Measurements from ENCODE around the gene RPS3A.
A peak's percentile ranks its signal among the peaks of the same experiment; 100 is the strongest.
"Not testable (repeated sequence)": the region's sequence is repeated elsewhere in the genome, so short reads cannot be mapped to it uniquely, and the experiment has no call there.

Gene RPS3A

DNA sequence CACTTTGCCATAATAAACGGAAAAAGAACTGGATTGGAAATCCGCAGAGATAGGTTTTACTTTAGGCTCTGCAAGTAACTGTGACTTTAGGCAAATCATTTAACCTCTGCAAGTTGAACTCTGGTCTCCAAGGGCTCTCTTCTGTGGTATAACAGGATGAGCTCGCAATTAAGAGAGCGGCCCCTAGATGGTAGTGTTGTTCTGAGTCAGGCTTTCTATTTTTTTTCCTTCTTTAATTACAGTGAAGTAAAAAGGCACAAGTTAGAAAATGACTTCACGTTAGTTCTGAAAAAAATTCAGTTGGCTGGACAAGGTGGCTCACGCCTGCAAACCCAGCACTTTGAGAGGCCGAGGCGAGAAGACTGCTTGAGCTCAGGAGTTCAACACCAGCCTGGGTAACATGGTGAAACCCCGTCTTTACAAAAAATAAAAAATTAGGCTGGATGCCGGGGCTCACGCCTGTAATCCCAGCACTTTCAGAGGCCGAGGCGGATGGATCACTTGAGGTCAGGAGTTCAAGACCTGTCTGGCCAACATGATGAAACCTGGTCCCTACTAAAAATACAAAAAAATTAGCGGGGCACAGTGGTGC is 18.0 kb downstream of the RPS3A start:
- DNase-seq: peak; percentile 0

DNA sequence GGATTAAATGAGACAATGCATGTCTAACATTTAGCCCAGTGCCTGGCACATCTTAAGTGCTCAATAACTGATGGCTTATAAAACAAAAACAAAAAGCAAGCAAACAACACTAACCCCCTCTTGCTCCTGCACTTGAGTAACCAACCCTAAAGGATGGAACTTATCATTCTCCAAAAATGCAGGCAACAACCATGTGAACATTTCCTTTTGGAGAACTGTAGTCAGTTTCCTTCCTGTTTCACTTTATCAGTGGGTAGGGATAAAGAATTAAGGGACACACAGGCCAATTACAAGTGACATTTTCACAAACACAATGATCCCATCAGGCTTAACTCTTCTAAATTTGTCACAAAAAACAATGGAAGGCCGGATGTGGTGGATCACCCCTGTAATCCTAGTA is 30.4 kb downstream of the RPS3A start:
- no peak for DNase-seq

DNA sequence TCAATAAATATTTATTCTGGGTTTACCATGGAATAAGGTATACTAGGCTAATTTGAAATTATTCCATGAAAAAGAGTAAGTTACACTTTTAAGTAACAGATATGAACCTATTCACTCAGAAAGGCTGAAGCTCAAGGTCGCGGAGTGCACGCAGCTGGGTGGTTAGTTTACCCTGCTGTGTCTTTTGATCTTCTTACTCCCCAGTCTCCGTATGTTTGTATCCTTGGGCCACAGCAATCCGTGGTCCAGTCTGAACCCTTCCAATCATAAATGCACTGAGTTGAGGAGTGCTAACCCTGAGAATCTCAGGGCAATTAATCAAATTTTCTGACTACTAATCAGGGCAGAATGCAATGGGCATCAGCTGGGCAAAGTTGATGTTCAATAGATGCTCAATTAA is 33.9 kb downstream of the RPS3A start:
- no peak for DNase-seq

DNA sequence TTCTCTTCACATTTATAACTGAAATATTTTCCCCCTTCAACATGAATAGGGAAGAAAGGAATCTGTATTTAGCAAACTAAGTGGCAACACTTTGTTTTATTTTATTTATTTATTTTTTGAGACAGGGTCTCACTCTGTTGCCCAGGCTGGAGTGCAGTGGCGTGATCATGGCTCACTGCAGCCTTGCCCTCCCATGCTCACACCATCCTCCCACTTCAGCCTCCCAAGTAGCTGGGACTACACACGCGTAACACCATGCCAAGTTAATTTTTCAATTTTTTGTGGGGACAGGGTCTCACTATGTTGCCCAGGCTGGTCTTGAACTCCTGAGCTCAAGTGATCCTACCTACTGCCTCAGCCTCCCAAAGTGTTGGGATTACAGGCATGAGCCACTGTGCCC is 36.6 kb downstream of the RPS3A start:
- not testable (repeated sequence) for DNase-seq

DNA sequence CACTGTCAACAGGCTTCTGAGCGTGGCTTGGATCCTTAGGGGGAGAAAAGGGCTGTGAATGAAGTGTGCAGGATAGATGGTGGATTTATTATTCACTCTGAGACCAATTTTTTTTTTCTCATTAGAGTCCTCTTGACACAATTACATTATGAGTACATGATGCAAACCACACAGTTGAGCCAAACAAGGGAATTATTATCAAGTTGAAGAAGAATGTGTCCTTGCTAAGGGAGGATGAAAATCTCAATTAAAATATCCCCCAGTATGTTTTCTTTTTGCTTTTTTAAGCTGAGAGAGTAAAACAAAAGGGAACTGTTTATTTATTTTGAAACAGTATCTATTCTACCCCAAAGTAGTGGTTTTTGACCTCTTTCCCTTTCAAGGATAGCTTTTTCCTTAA is 40.4 kb downstream of the RPS3A start:
- DNase-seq: no peak

DNA sequence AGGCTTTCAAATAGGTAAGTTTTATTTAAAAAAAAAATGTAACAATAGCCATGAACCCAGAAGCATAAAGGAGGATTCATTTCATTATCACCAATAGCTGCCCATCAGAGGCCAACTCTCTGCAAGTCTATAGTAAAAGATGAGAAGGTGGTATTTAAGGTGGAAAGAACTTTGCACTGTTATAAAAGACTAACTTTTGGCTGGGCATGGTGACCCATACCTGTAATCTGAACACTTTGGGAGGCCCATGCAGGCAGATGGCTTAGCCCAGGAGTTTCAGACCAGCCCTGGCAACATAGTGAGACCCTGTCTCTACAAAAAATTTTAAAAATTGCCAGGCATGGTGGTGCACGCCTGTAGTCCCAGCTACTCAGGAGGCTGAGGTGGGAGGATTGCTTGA is 43.3 kb downstream of the RPS3A start:
- DNase-seq: no peak

DNA sequence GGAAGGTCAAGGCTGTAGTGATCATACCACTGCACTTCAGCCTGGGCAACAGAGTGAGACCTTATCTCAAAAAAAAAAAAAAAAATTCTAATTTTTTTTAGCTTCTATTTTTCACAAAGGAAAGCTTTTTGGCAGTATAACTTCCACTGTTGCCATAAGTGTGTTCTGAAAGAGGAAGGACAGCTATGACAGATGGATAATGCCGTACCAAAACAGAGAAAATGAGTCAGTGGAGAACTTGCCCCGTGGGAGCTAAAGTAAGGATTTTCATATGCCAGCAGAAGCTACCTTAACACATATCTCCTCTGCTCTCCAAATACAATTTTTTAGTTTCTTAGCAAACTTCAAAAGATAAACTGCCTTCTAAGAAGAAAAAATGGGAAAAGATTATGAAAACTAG is 43.7 kb downstream of the RPS3A start:
- no peak for DNase-seq

DNA sequence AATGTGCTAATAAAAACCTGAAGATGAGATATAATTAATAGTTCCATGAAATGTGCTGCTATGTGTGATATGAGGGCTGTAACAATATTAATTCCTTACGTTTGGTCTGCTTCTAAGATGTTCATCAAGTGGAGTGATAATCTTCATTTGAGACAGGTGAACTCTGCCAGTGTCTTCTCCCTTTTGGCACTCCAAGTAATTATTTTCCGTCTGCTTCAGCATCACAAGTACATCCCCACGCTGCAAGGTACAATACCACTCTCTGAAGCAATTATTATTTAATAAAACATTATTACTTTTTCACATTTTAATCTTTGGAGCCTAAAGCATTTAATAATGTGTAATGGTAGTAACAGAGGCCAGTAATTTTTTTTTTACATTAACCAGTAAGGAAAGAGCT is 44.4 kb downstream of the RPS3A start:
- DNase-seq: no peak

DNA sequence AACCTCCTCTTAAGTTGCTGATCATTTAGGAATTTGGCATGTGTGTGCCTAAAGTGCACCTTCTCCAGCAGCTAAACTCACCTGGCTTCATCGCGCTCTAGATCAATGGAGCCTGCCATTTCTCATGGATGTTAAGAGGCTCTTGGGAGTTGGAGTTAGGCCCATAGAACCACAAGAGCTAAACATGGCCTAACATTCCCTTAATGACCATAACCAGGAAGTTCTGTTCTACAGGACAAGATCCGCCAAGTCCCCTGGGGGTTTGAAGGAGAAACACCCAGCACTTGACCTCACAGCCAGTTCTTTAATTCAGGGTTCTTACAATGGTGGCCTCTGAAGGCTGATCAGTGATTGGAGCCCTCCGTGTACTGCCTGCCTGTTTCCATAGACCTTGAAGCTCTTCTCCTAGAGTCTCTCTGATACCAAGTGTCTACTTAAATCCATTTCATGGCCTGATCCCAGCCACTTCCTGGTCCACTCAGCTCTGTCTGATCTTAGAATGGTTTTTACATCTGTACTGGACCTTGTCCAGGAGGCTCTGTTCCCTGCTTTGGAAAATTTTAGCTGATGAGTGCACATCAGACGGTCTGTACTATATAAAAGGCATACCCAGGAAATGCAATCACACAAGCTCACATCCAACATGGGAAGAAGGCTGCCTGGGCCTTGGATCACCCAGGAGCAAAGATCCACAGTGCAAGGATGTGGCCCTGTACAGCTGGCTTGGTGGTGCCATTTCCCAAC is 45.1 kb downstream of the RPS3A start:
- no peak for DNase-seq

DNA sequence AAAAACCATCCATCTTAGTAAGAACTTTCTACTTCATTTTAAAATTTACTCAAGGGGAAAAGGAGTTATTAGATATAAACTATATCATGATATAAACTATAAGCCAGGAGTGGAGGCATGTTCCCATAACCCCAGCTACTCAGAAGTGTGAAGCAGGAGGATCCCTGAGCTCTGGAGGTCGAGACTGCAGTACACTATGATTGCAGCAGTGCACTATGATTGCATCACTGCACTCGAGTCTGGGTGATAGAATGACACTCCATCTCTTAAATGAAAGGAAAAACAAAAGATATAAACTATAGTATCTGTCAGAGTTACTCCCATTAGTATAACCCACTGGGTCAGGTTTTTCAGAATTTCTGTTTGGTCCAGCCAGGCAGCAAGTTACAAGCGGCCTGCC is 47.6 kb downstream of the RPS3A start:
- DNase-seq: no peak

DNA sequence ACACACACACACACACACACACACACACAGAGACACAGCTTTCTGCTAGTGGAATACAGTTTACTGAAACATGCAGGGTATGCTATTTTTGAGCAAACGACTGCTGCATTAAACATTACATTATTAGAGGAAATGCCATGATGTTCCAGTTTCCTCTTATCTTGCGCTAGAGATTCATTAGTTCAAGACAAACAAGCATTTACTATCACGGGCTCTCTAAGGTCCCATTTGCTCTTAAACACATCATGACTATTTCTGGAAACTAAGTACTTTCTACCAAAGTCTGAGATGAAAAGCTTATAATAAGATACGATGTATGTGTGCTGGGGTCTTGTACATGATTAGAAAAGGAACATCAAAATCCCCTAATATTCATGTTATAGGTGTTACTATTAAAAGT is 48.8 kb downstream of the RPS3A start:
- no peak for DNase-seq

DNA sequence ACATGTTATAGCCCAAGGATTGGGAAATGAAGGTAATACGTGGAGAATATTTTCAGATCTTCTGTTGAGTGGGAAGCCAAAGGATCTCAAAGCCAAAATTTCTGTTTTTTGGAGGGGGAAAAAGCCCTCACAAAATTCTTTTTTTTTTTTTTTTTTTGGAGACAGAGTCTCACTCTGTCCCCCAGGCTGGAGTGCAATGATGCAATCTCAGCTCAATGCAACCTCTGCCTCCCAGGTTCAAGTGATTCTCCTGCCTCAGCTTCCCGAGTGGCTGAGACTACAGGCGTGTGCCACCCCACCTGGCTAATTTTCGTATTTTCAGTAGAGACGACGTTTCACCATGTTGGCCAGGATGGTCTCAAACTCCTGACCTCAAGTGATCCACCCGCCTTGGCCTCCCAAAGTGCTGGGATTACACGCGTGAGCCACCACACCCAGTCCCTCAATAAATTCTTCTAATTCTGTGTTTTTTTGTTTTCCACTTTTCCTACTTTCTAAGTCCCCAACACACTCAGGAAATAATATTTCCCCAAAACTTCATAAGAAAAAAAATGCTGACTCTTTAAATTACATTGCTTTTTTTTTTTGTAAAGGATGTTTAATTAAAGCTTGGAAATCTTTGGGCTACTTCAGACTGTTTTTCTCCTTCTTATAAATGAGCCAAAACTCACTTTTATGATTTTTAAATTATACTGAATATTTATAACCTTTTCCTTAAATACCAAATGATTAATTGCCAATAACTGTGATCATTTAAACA is 51.6 kb downstream of the RPS3A start:
- DNase-seq: no peak

DNA sequence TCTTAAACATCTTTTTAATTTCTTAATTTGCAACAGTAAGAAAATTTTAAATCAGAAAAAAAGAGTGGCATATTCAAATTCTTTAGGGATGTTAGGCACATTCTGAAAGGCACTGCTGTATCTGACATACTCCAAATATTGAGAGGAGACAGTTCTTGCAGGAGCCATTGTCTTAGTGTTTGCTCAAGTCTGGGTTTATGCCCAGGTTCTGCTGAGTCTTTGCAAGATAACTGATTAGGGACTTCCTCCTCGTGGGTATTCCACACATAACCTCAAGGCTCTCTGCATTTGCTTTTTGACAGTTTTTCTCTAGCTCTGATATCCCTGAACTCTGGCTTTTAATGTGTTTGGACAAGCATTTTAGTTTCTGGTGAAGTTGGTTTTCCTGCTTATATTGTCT is 52.6 kb downstream of the RPS3A start:
- no peak for DNase-seq

DNA sequence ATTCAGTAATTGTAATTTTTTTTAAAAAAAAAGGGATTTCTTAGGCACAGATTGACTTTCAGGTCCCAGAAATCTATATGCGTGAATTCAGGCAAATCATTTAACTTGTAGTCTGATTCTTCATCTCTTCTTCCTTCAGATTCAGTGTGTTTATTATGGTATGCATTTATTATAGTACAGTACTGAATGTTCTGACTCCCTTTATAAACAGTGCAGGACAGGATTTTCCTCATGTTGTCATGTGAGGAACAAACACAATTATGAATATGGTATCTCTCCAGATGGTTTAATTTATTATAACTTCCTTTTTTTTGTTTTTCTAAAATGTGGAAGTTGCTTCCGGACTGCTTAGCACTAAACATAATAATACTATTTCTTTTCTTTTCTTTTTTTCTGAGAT is 54.2 kb downstream of the RPS3A start:
- no peak for DNase-seq

Data from NCI-H524 treated with DMSO at 0.1 percent for 48 hours (cell line).